Left renal pelvis (tissue), 4 donors: ENCODE measurements around the gene RTP5. TPM values are rescaled to one million over a fixed set of nuclear protein-coding genes. Genes with fewer than 3 reads are reported as not detected.

Experiments
- DNase-seq, 4 donors: peaks; one replicate each; pipeline ENCODE4 v3.0.0-alpha.2; 2013; ENCODE audit warnings: low read depth in 4 of 4, low spot score in 3 of 4
- polyA plus RNA-seq, 4 donors: library from polyadenylated mRNA; unstranded; fragments of 120-200 nt; gene quantifications; one replicate each; pipeline ENCODE4 v1.2.1, GENCODE V29; 2013; ENCODE audit not compliant: insufficient read length in 4 of 4

The RTP5 gene
- polyA plus RNA-seq, 4 donors, result not detected

- no peak for DNase-seq
These were observed 12.4 kb upstream of the RTP5 start for GRCh38 chr2:241857041-241857541.

- no peak for DNase-seq
These were observed 11.9 kb upstream of the RTP5 start for GRCh38 chr2:241857572-241858121.

- no peak for DNase-seq
These were observed 11.1 kb upstream of the RTP5 start, which contains the start of gene PDCD1 for GRCh38 chr2:241858206-241859016. Gene PDCD1 (minus strand): TSS chr2:241858894. CDS start chr2:241858838, 56 bp downstream.

GRCh38 chr2:241859017-241859435, 10.5 kb upstream of the RTP5 start:
- DNase-seq, result no peak

GRCh38 chr2:241859436-241860183, 9.9 kb upstream of the RTP5 start:
- no peak for DNase-seq

- DNase-seq, result no peak
These were observed 9.1 kb upstream of the RTP5 start for GRCh38 chr2:241860184-241861078.

GRCh38 chr2:241861264-241861663, 8.3 kb upstream of the RTP5 start:
- no peak for DNase-seq

GRCh38 chr2:241862093-241862492, 7.4 kb upstream of the RTP5 start:
- DNase-seq, result no peak

GRCh38 chr2:241862775-241863535, 6.6 kb upstream of the RTP5 start:
- no peak for DNase-seq

GRCh38 chr2:241863536-241863954, 6.0 kb upstream of the RTP5 start:
- DNase-seq, result no peak

- no peak for DNase-seq
These were observed 5.2 kb upstream of the RTP5 start for GRCh38 chr2:241864168-241864849.

- no peak for DNase-seq
These were observed 4.7 kb upstream of the RTP5 start for GRCh38 chr2:241864850-241865213.

GRCh38 chr2:241865416-241865956, 4.0 kb upstream of the RTP5 start:
- no peak for DNase-seq

GRCh38 chr2:241865957-241866789, 3.4 kb upstream of the RTP5 start:
- no peak for DNase-seq

GRCh38 chr2:241866790-241867645, 2.5 kb upstream of the RTP5 start:
- no peak for DNase-seq

- DNase-seq, result no peak
These were observed 1.6 kb upstream of the RTP5 start for GRCh38 chr2:241867776-241868420.
